CD4-positive, alpha-beta T cell (primary cell): Measurements from ENCODE around the gene RAD21L1. TPM values are rescaled to one million over a fixed set of nuclear protein-coding genes. Genes with fewer than 3 reads are reported as not detected.
"Not testable (repeated sequence)": the region's sequence is repeated elsewhere in the genome, so short reads cannot be mapped to it uniquely, and the experiment has no call there.

Experiments used
- ATAC-seq: fragments of 200-7000 bp; cut with Tn5 transposase; one replicate; pipeline ENCODE4 v1.10.0; 2022; ENCODE audit warnings: mild to moderate bottlenecking; ENCODE audit not compliant: poor library complexity
- CTCF ChIA-PET: fragments of 350-600 bp; sonication (Branson Sonifier 250); formaldehyde crosslinking; loops from one replicate; lab custom pipeline; 2021; ENCODE audit warnings: antibody characterized with exemption, inconsistent platforms; lab: Charles Lee
- POLR2A ChIA-PET: fragments of 350-600 bp; sonication (Branson Sonifier 250); formaldehyde crosslinking; loops from one replicate; lab custom pipeline; 2021; ENCODE audit warnings: antibody characterized with exemption, inconsistent platforms; lab: Charles Lee
- DNase-seq, 14 experiments: peaks; one replicate each; pipeline ENCODE4 v3.0.0-alpha.2; 2013 to 2020; ENCODE audit warnings: mixed read lengths in 2 of 14
- H3K27ac ChIP-seq, 2 donors: one replicate each; pipeline versions ENCODE4 v1.5.1 to v1.7.0; 2013; ENCODE audit warnings: low read length in 2 of 2, low read depth in 1 of 2, mild to moderate bottlenecking in 1 of 2
- H3K27me3 ChIP-seq, 2 experiments: 1 replicate in 1 of 2; 2 replicates in 1 of 2; pipeline versions ENCODE4 v1.6.1 to v1.7.0; 2013; ENCODE audit warnings: low read length in 2 of 2, control low read depth in 1 of 2, mild to moderate bottlenecking in 1 of 2, moderate library complexity in 1 of 2; ENCODE audit not compliant: insufficient read depth in 2 of 2, control insufficient read depth in 1 of 2
- H3K36me3 ChIP-seq: one replicate; pipeline ENCODE4 v1.6.1; 2013; ENCODE audit warnings: low read length, control low read depth; ENCODE audit not compliant: insufficient read depth
- H3K4me1 ChIP-seq: one replicate; pipeline ENCODE4 v1.6.1; 2013; ENCODE audit warnings: low read length, control low read depth; ENCODE audit not compliant: insufficient read depth
- H3K4me3 ChIP-seq: one replicate; pipeline ENCODE4 v1.5.1; 2013; ENCODE audit warnings: mild to moderate bottlenecking, low read length, moderate library complexity
- H3K9me3 ChIP-seq, 2 experiments: 1 replicate in 1 of 2; 2 replicates in 1 of 2; pipeline versions ENCODE4 v1.6.1 to v1.7.0; 2013; ENCODE audit warnings: low read length in 2 of 2, mild to moderate bottlenecking in 2 of 2, control low read depth in 1 of 2, moderate library complexity in 1 of 2; ENCODE audit not compliant: control insufficient read depth in 1 of 2, insufficient read depth in 1 of 2
- H3K27ac Mint-ChIP-seq: one replicate; pipeline ENCODE4 v1.8.0; 2020; ENCODE audit warnings: mixed read lengths
- H3K27me3 Mint-ChIP-seq: one replicate; pipeline ENCODE4 v1.8.0; 2021; ENCODE audit warnings: mixed read lengths
- H3K36me3 Mint-ChIP-seq: one replicate; pipeline ENCODE4 v1.8.0; 2021; ENCODE audit warnings: low read depth, mixed read lengths
- H3K4me1 Mint-ChIP-seq: one replicate; pipeline ENCODE4 v1.8.0; 2021; ENCODE audit warnings: low read depth, mixed read lengths
- H3K4me3 Mint-ChIP-seq: one replicate; pipeline ENCODE4 v1.8.0; 2020; ENCODE audit warnings: mild to moderate bottlenecking, mixed read lengths
- H3K9me3 Mint-ChIP-seq: one replicate; pipeline ENCODE4 v1.8.0; 2020; ENCODE audit warnings: mixed read lengths
- CTCF ChIP-seq: fragments of 200-600 bp; IDR thresholded peaks from one replicate; pipeline ENCODE4 v1.8.0; 2022; ENCODE audit warnings: antibody characterized with exemption, mild to moderate bottlenecking
- intact Hi-C, 2 experiments: fragments of 100-400 bp; cut with DNase I in 1 of 2; cut with micrococcal nuclease in 1 of 2; formaldehyde crosslinking; loops; one replicate each; pipeline versions ENCODE4 v1.15.1 to v1.9.0; 2023 to 2025; cut with DNase I, micrococcal nuclease
- total RNA-seq, 174 experiments: library from RNA in 2 of 174; stranded (reverse) in 2 of 174; gene quantifications; one replicate each; pipeline ENCODE4 v1.2.3 and lab custom pipeline; 2021 to 2026

The RAD21L1 gene
- total RNA-seq, 2 experiments from 2014 or later: 0.58 TPM; not detected in 1

- H3K36me3 ChIP-seq, H3K27ac Mint-ChIP-seq, ATAC-seq, H3K36me3 Mint-ChIP-seq, DNase-seq, POLR2A ChIA-PET, H3K27me3 Mint-ChIP-seq, CTCF ChIA-PET, H3K27me3 ChIP-seq, H3K4me3 ChIP-seq, H3K27ac ChIP-seq, H3K9me3 Mint-ChIP-seq, H3K4me3 Mint-ChIP-seq: not testable (repeated sequence)
- intact Hi-C loops: loop anchor here in 1 of 2 experiments (5.0 to 10.0 kb wide), 3 partner anchors 100 to 882 kb away; partner anchors contain the start of genes FAM110A and STK35
- Histone ChIP-seq H3K9me3 (peaks cover 0 to 12% of the 10 kb centered on the region in 2 experiments), H3K4me1 (peaks cover 18% of the 10 kb centered on the region)
- H3K4me1 Mint-ChIP-seq: peaks cover 19% of the 10 kb centered on the region
These were observed 3.1 kb upstream of the RAD21L1 start for GRCh38 chr20:1222750-1223149.

- peak overlapping the region; percentile 25 for H3K27ac Mint-ChIP-seq
- H3K9me3 Mint-ChIP-seq: peaks cover 3% of the 10 kb centered on the region
- Histone ChIP-seq H3K27ac (no peak overlapping the region), H3K4me3 (no peak overlapping the region), H3K4me1 (peaks cover 18% of the 10 kb centered on the region), H3K36me3 (no peaks in the 10 kb centered on the region), H3K27me3 (peaks cover 0 to 5% of the 10 kb centered on the region in 2 experiments), H3K9me3 (peaks cover 0 to 12% of the 10 kb centered on the region in 2 experiments)
- CTCF ChIA-PET: interaction anchor here (5.6 kb wide), 1 partner anchor 11 kb away, joined by 20 read pairs; no protein-coding TSS in a partner anchor
- H3K27me3 Mint-ChIP-seq: peaks cover 8% of the 10 kb centered on the region
- no peak for TF ChIP-seq CTCF
- H3K36me3 Mint-ChIP-seq: no peaks in the 10 kb centered on the region
- ATAC-seq (no peak), DNase-seq (peak in 3 of 14 experiments; percentile 16 to 56 (median 34))
- POLR2A ChIA-PET: interaction anchor here (0.6 to 0.8 kb wide), 2 partner anchors 101 to 335 kb away, joined by 3 to 5 read pairs; no protein-coding TSS in a partner anchor
- H3K4me1 Mint-ChIP-seq: peaks cover 19% of the 10 kb centered on the region
- H3K4me3 Mint-ChIP-seq: peak overlapping the region; percentile 47
- intact Hi-C loops: loop anchor here in 1 of 2 experiments (2.0 to 10.0 kb wide), 4 partner anchors 98 to 880 kb away; partner anchors contain the start of genes FAM110A, NSFL1C and STK35
These were observed 1.5 kb upstream of the RAD21L1 start for GRCh38 chr20:1224205-1224890.

GRCh38 chr20:1225263-1225782, 521 bp upstream of the RAD21L1 start:
- intact Hi-C loops: loop anchor here (2.0 to 10.0 kb wide), 4 partner anchors 42 to 879 kb away; partner anchors contain the start of genes NSFL1C (in 1 of the 2), SNPH (in 1 of the 2) and STK35 (in 1 of the 2)
- CTCF ChIA-PET: interaction anchor here (1.2 to 5.6 kb wide), 2 partner anchors 12 to 40 kb away, joined by 4 to 20 read pairs; no protein-coding TSS in a partner anchor
- H3K27ac ChIP-seq: peak overlapping the region in 1 of 2 donors; percentile 22
- peaks cover 0 to 13% of the 10 kb centered on the region in 2 experiments for H3K27me3 ChIP-seq
- Mint-ChIP-seq H3K9me3 (peaks cover 3% of the 10 kb centered on the region), H3K27ac (no peak overlapping the region), H3K27me3 (peaks cover 16% of the 10 kb centered on the region), H3K36me3 (no peaks in the 10 kb centered on the region), H3K4me1 (peaks cover 19% of the 10 kb centered on the region), H3K4me3 (peak overlapping the region; percentile 82)
- peaks cover 18% of the 10 kb centered on the region for H3K4me1 ChIP-seq
- POLR2A ChIA-PET: interaction anchor here (0.7 to 1.8 kb wide), 7 partner anchors 8 to 100 kb away, joined by 3 to 8 read pairs (median 3); partner anchors contain the start of gene SNPH
- TF ChIP-seq CTCF: no peak
- DNase-seq: no peak
- H3K9me3 ChIP-seq: peaks cover 0 to 12% of the 10 kb centered on the region in 2 experiments
- no peaks in the 10 kb centered on the region for H3K36me3 ChIP-seq
- ATAC-seq: no peak
- peak overlapping the region; percentile 45 for H3K4me3 ChIP-seq
